Measurements from ENCODE around the gene IFI16.
A peak's percentile ranks its signal among the peaks of the same experiment; 100 is the strongest.

Gene IFI16

DNA sequence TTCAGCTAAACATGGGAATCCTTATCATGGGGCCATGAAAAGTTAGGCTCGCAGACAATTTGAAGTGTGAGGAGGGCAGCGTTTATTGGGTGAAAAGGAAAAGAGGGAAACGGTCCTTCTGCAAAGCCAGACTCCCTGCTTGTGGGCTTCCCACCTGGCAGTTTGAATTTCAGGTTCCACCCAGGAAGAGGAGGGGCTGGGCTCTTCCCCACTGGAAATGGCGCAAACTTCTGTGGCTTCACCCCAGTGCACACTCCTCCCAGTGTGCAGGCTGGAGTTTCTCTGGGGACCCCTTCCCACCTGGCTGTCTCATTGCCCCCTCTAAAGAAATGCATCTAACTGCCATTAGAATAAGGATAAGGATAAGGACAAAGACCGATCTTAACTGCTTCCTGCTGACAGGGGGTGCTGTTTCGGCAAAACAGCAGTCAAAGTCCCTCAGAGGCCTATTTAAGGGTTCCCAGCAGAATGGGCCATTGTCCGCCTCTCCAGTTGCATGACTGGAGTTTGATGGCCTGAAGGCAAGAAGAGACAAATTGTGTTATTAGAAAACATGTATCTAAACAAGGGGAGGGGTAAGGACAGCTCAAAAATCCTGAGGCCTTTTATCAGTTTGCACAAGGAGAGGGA, 46.5 kb downstream of the IFI16 start:
- DNase-seq (ENCODE audit: low read depth) = no peak
- TF ChIP-seq, protein P1, sequence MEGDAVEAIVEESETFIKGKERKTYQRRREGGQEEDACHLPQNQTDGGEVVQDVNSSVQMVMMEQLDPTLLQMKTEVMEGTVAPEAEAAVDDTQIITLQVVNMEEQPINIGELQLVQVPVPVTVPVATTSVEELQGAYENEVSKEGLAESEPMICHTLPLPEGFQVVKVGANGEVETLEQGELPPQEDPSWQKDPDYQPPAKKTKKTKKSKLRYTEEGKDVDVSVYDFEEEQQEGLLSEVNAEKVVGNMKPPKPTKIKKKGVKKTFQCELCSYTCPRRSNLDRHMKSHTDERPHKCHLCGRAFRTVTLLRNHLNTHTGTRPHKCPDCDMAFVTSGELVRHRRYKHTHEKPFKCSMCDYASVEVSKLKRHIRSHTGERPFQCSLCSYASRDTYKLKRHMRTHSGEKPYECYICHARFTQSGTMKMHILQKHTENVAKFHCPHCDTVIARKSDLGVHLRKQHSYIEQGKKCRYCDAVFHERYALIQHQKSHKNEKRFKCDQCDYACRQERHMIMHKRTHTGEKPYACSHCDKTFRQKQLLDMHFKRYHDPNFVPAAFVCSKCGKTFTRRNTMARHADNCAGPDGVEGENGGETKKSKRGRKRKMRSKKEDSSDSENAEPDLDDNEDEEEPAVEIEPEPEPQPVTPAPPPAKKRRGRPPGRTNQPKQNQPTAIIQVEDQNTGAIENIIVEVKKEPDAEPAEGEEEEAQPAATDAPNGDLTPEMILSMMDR (conservative IDR thresholded peaks at IDR 0.05; ENCODE audit: low read length) = peak; percentile 5; the same call in 1 of the 2 replicates
- no peak overlapping the region for H3K4me3 ChIP-seq (ENCODE audit: low read length)

DNA sequence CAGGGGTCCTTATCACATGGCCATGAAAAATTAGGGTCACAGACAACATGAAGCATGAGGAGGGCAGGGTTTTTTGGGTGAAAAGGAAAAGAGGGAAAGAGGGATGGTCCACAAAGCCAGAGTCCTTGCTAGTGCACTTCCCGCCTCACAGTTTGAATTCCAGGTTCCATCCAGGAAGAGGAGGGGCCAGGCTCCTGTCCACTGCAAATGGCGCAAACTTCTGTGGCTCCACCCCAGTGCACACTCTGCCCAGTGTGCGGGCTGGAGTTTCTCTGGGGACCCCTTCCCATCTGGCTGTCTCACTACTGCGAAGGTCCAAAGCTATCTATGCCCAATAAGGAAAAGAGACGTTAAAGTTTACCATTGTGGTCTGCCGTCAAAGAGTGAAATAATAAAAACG, 49.0 kb downstream of the IFI16 start:
- no peak for DNase-seq (ENCODE audit: low read depth)
- TF ChIP-seq, protein P1 (conservative IDR thresholded peaks at IDR 0.05; ENCODE audit: low read length) = no peak
- no peak overlapping the region for H3K4me3 ChIP-seq (ENCODE audit: low read length)

DNA sequence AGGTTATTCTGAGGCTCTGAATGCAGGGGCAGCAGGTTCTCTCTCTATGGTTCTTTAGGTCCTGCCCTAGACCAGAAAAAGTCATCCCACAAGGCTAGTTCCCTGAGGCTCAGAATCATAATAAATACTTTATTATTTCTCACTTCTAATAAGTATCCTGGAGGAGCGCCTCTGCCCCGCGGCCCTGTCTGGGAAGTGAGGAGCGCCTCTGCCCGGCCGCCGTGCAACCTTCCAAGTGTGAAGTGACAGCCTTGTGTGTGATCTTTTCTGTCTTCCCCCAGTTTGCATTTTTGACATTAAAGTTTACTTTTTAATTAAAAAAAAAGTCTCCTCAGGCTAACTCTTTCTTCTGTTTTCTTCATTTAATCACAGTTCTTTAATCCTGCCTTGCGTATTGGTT, 55.4 kb downstream of the IFI16 start:
- no peak for DNase-seq (ENCODE audit: low read depth)
- no peak overlapping the region for H3K4me3 ChIP-seq (ENCODE audit: low read length)
- TF ChIP-seq, protein P1 (conservative IDR thresholded peaks at IDR 0.05; ENCODE audit: low read length) = no peak

DNA sequence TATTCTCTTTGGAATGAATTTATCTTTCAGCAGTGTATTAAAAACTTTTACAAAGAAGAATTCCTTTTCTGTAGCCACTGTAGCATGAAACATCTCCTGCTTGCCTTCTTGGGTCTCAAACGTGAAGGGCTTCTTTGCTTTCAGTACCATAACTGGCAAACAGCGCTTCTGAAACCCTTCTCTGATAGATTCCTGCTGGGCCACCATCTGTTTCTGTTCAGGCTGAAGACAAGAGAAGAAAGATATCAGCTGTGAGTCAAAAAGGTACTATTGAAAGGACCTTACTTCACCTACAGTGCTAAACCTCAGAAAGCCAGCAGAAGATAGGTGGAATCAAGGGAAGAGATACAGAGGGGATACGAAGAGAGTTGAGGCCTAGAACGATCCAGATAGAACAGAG, 56.4 kb downstream of the IFI16 start:
- DNase-seq (ENCODE audit: low read depth) = no peak
- TF ChIP-seq, protein P1 (conservative IDR thresholded peaks at IDR 0.05; ENCODE audit: low read length) = no peak
- no peak overlapping the region for H3K4me3 ChIP-seq (ENCODE audit: low read length)

DNA sequence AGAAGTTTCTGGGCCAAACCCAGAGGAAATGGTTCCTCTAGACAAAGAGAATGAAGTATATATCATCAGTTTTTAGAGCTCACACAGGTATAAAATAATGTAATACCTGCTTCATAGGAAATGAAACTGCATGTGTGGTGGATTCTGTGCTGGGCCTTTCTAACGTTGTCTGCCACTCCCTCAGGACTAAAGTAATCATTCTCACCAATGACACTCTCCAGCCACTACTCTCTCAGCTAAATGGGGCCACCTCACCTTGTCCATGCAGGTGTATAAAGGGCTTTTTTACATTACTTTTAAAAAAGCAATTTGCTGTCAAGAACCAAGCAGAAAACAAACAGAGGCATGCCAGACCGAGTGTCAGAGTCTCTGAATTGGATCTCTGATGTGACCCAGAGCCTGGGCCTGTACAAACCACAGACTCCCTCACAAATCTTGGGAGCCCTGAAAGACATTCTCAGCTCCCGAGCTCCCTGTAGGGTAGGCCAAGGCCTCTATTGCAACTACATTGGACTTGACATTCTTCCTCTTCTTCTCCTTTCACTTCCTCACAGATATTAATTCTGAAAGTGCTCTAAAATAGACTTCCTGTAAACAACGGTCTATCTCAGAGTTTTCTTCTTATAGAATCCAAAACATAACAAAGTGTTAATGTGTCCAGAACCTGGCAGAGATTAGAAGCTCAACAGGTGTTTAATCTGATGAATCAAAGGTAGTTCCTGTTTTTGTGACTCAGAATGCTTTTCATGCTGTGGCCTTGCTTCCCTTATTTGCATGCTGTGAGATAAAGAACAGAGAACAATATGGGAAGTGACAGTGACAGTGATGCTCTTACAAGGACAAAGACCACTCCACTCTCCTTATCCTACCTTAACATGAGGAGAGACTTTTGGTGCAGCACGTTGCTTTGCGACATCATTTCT, 58.3 kb downstream of the IFI16 start:
- no peak overlapping the region for H3K4me3 ChIP-seq (ENCODE audit: low read length)
- TF ChIP-seq, protein P1 (conservative IDR thresholded peaks at IDR 0.05; ENCODE audit: low read length) = no peak
- DNase-seq (ENCODE audit: low read depth) = no peak

DNA sequence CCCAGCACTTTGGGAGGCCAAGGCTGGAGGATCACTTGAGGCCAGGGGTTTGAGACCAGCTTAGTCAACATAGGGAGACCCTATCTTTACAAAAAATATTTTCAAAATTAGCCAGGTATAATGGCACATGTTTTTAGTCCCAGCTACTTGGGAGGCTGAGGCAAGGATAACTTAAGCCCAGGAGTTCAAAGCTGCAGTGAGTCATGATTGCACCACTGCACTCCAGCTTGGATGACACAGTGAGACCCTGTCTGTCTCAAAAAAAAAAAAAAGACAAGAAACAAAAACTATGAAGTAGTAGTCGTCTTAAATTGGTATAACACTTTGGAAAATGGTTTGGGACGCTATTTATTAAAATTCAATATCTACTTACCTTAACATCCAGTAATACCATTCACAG, 59.2 kb downstream of the IFI16 start:
- TF ChIP-seq, protein P1 (conservative IDR thresholded peaks at IDR 0.05; ENCODE audit: low read length) = no peak
- H3K4me3 ChIP-seq (ENCODE audit: low read length) = no peak overlapping the region
- peak; percentile 50 for DNase-seq (ENCODE audit: low read depth)
